ENCODE results near the gene MAPKAP1. TPM values are rescaled to one million over a fixed set of nuclear protein-coding genes. Genes with fewer than 3 reads are reported as not detected.

Gene MAPKAP1
- total RNA-seq, 4 donors from 2014 or later, result 87.1 to 114 (median 111) TPM

GRCh38 chr9:125554726-125555125 lies 152.3 kb downstream of the MAPKAP1 start:
- Histone ChIP-seq H3K9me3 (no peaks in the 10 kb centered on the region), H3K4me1 (peaks cover 28 to 30% of the 10 kb centered on the region in 2 donors), H3K27ac (no peak overlapping the region), H3K27me3 (no peaks in the 10 kb centered on the region), H3K4me3 (replicated peaks in 1 of 3) (no peak overlapping the region), H3K36me3 (no peaks in the 10 kb centered on the region)
- TF ChIP-seq POLR2A (IDR thresholded peaks at IDR 0.05) (no peak), CTCF (IDR thresholded peaks at IDR 0.05) (no peak)
- intact Hi-C loops (cut with DNase I), result no loop called here
- WGBS, 2 donors, result 93 to 95% methylated on average over 3 of the region's 3 CpGs
- no peak for DNase-seq

GRCh38 chr9:125551781-125552180 lies 155.2 kb downstream of the MAPKAP1 start:
- TF ChIP-seq CTCF (IDR thresholded peaks at IDR 0.05) (no peak), POLR2A (IDR thresholded peaks at IDR 0.05) (no peak)
- Histone ChIP-seq H3K27me3 (no peaks in the 10 kb centered on the region), H3K9me3 (no peaks in the 10 kb centered on the region), H3K4me3 (replicated peaks in 1 of 3) (no peak overlapping the region), H3K27ac (peak overlapping the region; percentile 77 to 85 (median 84)), H3K36me3 (no peaks in the 10 kb centered on the region), H3K4me1 (peaks cover 56% of the 10 kb centered on the region in 2 donors)
- peak; percentile 53 to 62 for DNase-seq
- intact Hi-C loops (cut with DNase I), result no loop called here
- 30 to 44% methylated on average over 1 of the region's 1 CpG for WGBS, 2 donors

DNA sequence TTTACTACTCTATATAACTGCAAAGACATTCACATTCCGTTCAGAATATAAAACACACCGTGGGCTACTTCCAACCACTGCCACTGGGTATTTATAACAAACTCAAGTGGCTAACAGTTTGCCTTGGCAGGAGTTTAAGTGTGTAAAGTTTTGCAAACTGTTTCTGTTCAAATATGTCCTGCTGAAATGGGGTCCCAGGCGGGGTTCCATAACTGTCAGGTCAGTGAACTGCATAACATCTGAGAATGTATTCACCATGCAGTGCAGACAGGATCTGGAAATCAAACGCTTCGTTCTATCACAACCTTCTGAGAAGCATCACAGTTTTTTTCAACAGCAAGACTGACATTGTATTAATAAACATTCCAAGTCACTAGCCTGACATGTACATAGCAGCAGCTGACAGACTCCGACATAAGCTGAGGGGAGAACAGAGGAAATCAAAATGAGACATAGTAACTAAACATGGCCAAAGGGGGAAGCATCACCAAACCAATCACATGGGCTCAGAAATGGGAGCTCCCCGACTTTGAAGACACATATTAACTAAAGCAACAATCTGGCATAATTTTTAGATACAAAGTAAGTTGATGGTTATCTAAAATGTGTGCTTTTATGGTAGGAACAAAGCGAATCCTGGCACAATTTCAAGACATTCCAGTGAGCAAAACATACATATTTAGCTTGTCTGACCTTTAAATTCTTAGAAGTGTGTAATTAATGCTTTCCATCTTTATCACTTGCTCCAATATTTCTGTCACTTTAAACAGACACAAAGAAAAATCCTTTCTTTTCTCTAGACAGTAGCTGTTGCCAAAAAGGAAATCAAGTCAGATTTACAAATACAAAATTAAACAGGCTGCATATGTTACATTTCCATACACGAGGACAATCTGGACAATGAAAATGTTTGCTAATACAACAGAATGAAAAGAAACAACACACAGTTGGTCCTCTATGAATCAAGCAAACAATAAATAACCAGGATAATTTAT lies 156.8 kb downstream of the MAPKAP1 start:
- H3K9me3 ChIP-seq, result no peaks in the 10 kb centered on the region
- peaks cover 72% of the 10 kb centered on the region in 2 donors for H3K4me1 ChIP-seq
- H3K27me3 ChIP-seq, result no peaks in the 10 kb centered on the region
- H3K27ac ChIP-seq, result peak overlapping the region; percentile 77 to 85 (median 84)
- 24 to 37% methylated on average over 9 of the region's 9 CpGs for WGBS, 2 donors
- H3K36me3 ChIP-seq, result no peaks in the 10 kb centered on the region
- H3K4me3 ChIP-seq (replicated peaks in 1 of 3), result peak overlapping the region in 1 of 3 donors; percentile 5
- TF ChIP-seq POLR2A (IDR thresholded peaks at IDR 0.05), result no peak
- peak in 1 of 6 experiments; percentile 31 for TF ChIP-seq CTCF (IDR thresholded peaks at IDR 0.05)
- peak; percentile 24 to 38 for DNase-seq
- intact Hi-C loops (cut with DNase I), result no loop called here

GRCh38 chr9:125549465-125549871 lies 157.5 kb downstream of the MAPKAP1 start:
- intact Hi-C loops (cut with DNase I), result no loop called here
- DNase-seq, result peak; percentile 81 to 82
- Histone ChIP-seq H3K4me1 (peaks cover 79 to 80% of the 10 kb centered on the region in 2 donors), H3K36me3 (no peaks in the 10 kb centered on the region), H3K9me3 (no peaks in the 10 kb centered on the region), H3K27ac (peak overlapping the region; percentile 77 to 85 (median 84)), H3K4me3 (replicated peaks in 1 of 3) (no peak overlapping the region), H3K27me3 (no peaks in the 10 kb centered on the region)
- TF ChIP-seq POLR2A (IDR thresholded peaks at IDR 0.05), result no peak
- no peak for TF ChIP-seq CTCF (IDR thresholded peaks at IDR 0.05)
- 19 to 23% methylated on average over 7 of the region's 7 CpGs for WGBS, 2 donors

GRCh38 chr9:125549039-125549438 lies 158.0 kb downstream of the MAPKAP1 start:
- no peaks in the 10 kb centered on the region for H3K27me3 ChIP-seq
- H3K36me3 ChIP-seq, result no peaks in the 10 kb centered on the region
- DNase-seq, result no peak
- H3K27ac ChIP-seq, result peak overlapping the region; percentile 77 to 85 (median 84)
- TF ChIP-seq POLR2A (IDR thresholded peaks at IDR 0.05), result no peak
- no peak for TF ChIP-seq CTCF (IDR thresholded peaks at IDR 0.05)
- H3K9me3 ChIP-seq, result no peaks in the 10 kb centered on the region
- intact Hi-C loops (cut with DNase I), result no loop called here
- H3K4me3 ChIP-seq (replicated peaks in 1 of 3), result no peak overlapping the region
- WGBS, 2 donors, result 56 to 59% methylated on average over 3 of the region's 3 CpGs
- H3K4me1 ChIP-seq, result peaks cover 83 to 84% of the 10 kb centered on the region in 2 donors
